OCI-LY1 (cell line): Measurements from ENCODE around the gene SLC12A4.

Source experiments
- CTCF ChIP-seq: fragments of 200-600 bp; sonication (generic), shearing (Covaris generic); IDR thresholded peaks from 2 replicates; pipeline ENCODE4 v1.5.1; 2017; ENCODE audit warnings: mild to moderate bottlenecking, antibody characterized with exemption, low read length, moderate library complexity, mixed read lengths
- EZH2 ChIP-seq: fragments of 200-600 bp; sonication (generic), shearing (Covaris generic); IDR thresholded peaks from 2 replicates; pipeline ENCODE4 v1.8.0; 2017; ENCODE audit warnings: borderline replicate concordance, mixed run types, mild to moderate bottlenecking, antibody characterized with exemption, low read length, moderate library complexity, mixed read lengths

- TF ChIP-seq CTCF (no peak), EZH2 (no peak)
Observed at GRCh38 chr16:67934306-67935100, 33.9 kb downstream of the SLC12A4 start.
